Mesodermal cell (in vitro differentiated cells): Measurements from ENCODE around the gene RYR2.

ENCODE experiments used
- H3K27ac ChIP-seq: 2 replicates; pipeline ENCODE4 v1.7.0; 2013; ENCODE audit warnings: mild to moderate bottlenecking, low read depth, low read length, moderate library complexity; ENCODE audit not compliant: severe bottlenecking
- H3K36me3 ChIP-seq: 2 replicates; pipeline ENCODE4 v1.7.1; 2013; ENCODE audit warnings: mild to moderate bottlenecking, low read length, moderate library complexity; ENCODE audit not compliant: control insufficient read depth, insufficient read depth
- H3K4me1 ChIP-seq: one replicate; pipeline ENCODE4 v1.7.1; 2013; ENCODE audit warnings: mild to moderate bottlenecking, low read length; ENCODE audit not compliant: insufficient read depth, control insufficient read depth, poor library complexity, severe bottlenecking
- H3K4me3 ChIP-seq: 2 replicates; pipeline ENCODE4 v1.7.0; 2013; ENCODE audit warnings: low read length, control low read depth, mild to moderate bottlenecking; ENCODE audit not compliant: insufficient read depth, poor library complexity, severe bottlenecking; ENCODE audit errors: extremely low read depth
- H3K9me3 ChIP-seq: 2 replicates; pipeline ENCODE4 v1.7.1; 2013; ENCODE audit warnings: mild to moderate bottlenecking, low read length, moderate library complexity; ENCODE audit not compliant: control insufficient read depth
- WGBS, 2 experiments: methylation state at CpG; one replicate each; pipeline ENCODE4 v1.1.5; 2013; ENCODE audit warnings: missing lambda C conversion rate in 2 of 2; ENCODE audit not compliant: insufficient coverage in 2 of 2; 5-methylcytosine and 5-hydroxymethylcytosine counted together

The RYR2 gene

GRCh38 chr1:237009611-237010010 lies 32.4 kb upstream of the RYR2 start:
- no peak overlapping the region for H3K4me3 ChIP-seq
- H3K27ac ChIP-seq = no peak overlapping the region
- no peaks in the 10 kb centered on the region for H3K9me3 ChIP-seq
- H3K4me1 ChIP-seq = no peaks in the 10 kb centered on the region
- 82 to 83% methylated on average over 1 of the region's 4 CpGs for WGBS, 2 experiments
- no peaks in the 10 kb centered on the region for H3K36me3 ChIP-seq

- Histone ChIP-seq H3K4me3 (no peak overlapping the region), H3K27ac (no peak overlapping the region), H3K9me3 (no peaks in the 10 kb centered on the region), H3K4me1 (no peaks in the 10 kb centered on the region), H3K36me3 (no peaks in the 10 kb centered on the region)
- 100% methylated on average over 1 of the region's 3 CpGs for WGBS, 2 experiments
Observed at GRCh38 chr1:237011432-237011831, 30.6 kb upstream of the RYR2 start.

GRCh38 chr1:237012361-237012760 lies 29.6 kb upstream of the RYR2 start:
- no peaks in the 10 kb centered on the region for H3K9me3 ChIP-seq
- no peaks in the 10 kb centered on the region for H3K4me1 ChIP-seq
- H3K4me3 ChIP-seq = no peak overlapping the region
- H3K36me3 ChIP-seq = no peaks in the 10 kb centered on the region
- WGBS, 2 experiments = 84 to 97% methylated on average over 2 of the region's 5 CpGs
- H3K27ac ChIP-seq = no peak overlapping the region

- WGBS, 2 experiments = 82 to 85% methylated on average over 14 of the region's 15 CpGs
Observed at GRCh38 chr1:237012788-237013383, 29.1 kb upstream of the RYR2 start.

GRCh38 chr1:237013608-237014007 lies 28.4 kb upstream of the RYR2 start:
- H3K4me3 ChIP-seq = no peak overlapping the region
- H3K4me1 ChIP-seq = no peaks in the 10 kb centered on the region
- H3K36me3 ChIP-seq = no peaks in the 10 kb centered on the region
- 90 to 100% methylated on average over 2 to 4 of the region's 5 CpGs for WGBS, 2 experiments
- no peaks in the 10 kb centered on the region for H3K9me3 ChIP-seq
- H3K27ac ChIP-seq = no peak overlapping the region

More at GRCh38 chr1:237012788-237013383, 29.1 kb upstream of the RYR2 start:
- no peaks in the 10 kb centered on the region for H3K9me3 ChIP-seq
- no peaks in the 10 kb centered on the region for H3K36me3 ChIP-seq
- H3K4me3 ChIP-seq = no peak overlapping the region
- H3K27ac ChIP-seq = no peak overlapping the region
- no peaks in the 10 kb centered on the region for H3K4me1 ChIP-seq

GRCh38 chr1:237016626-237017025 lies 25.4 kb upstream of the RYR2 start:
- Histone ChIP-seq H3K4me3 (no peak overlapping the region), H3K4me1 (no peaks in the 10 kb centered on the region), H3K27ac (no peak overlapping the region), H3K36me3 (no peaks in the 10 kb centered on the region), H3K9me3 (no peaks in the 10 kb centered on the region)
- WGBS, 2 experiments = 14 to 57% methylated on average over 1 of the region's 1 CpG

GRCh38 chr1:237018896-237019295 lies 23.1 kb upstream of the RYR2 start:
- Histone ChIP-seq H3K4me3 (no peak overlapping the region), H3K9me3 (no peaks in the 10 kb centered on the region), H3K27ac (no peak overlapping the region), H3K36me3 (no peaks in the 10 kb centered on the region), H3K4me1 (no peaks in the 10 kb centered on the region)

GRCh38 chr1:237025358-237026074 lies 16.5 kb upstream of the RYR2 start:
- no peak overlapping the region for H3K4me3 ChIP-seq
- H3K27ac ChIP-seq = no peak overlapping the region
- no peaks in the 10 kb centered on the region for H3K4me1 ChIP-seq
- H3K36me3 ChIP-seq = no peaks in the 10 kb centered on the region
- no CpG with 5 or more reads among the region's 10 CpGs for WGBS, 2 experiments
- H3K9me3 ChIP-seq = no peaks in the 10 kb centered on the region

- Histone ChIP-seq H3K27ac (no peak overlapping the region), H3K4me3 (no peak overlapping the region), H3K9me3 (no peaks in the 10 kb centered on the region), H3K4me1 (peaks cover 11% of the 10 kb centered on the region), H3K36me3 (no peaks in the 10 kb centered on the region)
- WGBS, 2 experiments = no CpG with 5 or more reads among the region's 3 CpGs
Observed at GRCh38 chr1:237029240-237029639, 12.7 kb upstream of the RYR2 start.

- no peaks in the 10 kb centered on the region for H3K36me3 ChIP-seq
- no peak overlapping the region for H3K4me3 ChIP-seq
Observed at GRCh38 chr1:237029850-237030535, 12.0 kb upstream of the RYR2 start.

GRCh38 chr1:237031480-237031879 lies 10.5 kb upstream of the RYR2 start:
- peak overlapping the region; percentile 60 for H3K27ac ChIP-seq
- no peak overlapping the region for H3K4me3 ChIP-seq
- 71 to 73% methylated on average over 2 to 3 of the region's 4 CpGs for WGBS, 2 experiments

More at GRCh38 chr1:237029850-237030535, 12.0 kb upstream of the RYR2 start:
- 85 to 87% methylated on average over 8 to 9 of the region's 9 CpGs for WGBS, 2 experiments
- no peaks in the 10 kb centered on the region for H3K9me3 ChIP-seq
- no peak overlapping the region for H3K27ac ChIP-seq
- peaks cover 11% of the 10 kb centered on the region for H3K4me1 ChIP-seq

More at GRCh38 chr1:237031480-237031879, 10.5 kb upstream of the RYR2 start:
- Histone ChIP-seq H3K36me3 (no peaks in the 10 kb centered on the region), H3K9me3 (no peaks in the 10 kb centered on the region), H3K4me1 (peaks cover 13% of the 10 kb centered on the region)
